Measurements from ENCODE around the gene ENPP1.

Gene ENPP1

DNA sequence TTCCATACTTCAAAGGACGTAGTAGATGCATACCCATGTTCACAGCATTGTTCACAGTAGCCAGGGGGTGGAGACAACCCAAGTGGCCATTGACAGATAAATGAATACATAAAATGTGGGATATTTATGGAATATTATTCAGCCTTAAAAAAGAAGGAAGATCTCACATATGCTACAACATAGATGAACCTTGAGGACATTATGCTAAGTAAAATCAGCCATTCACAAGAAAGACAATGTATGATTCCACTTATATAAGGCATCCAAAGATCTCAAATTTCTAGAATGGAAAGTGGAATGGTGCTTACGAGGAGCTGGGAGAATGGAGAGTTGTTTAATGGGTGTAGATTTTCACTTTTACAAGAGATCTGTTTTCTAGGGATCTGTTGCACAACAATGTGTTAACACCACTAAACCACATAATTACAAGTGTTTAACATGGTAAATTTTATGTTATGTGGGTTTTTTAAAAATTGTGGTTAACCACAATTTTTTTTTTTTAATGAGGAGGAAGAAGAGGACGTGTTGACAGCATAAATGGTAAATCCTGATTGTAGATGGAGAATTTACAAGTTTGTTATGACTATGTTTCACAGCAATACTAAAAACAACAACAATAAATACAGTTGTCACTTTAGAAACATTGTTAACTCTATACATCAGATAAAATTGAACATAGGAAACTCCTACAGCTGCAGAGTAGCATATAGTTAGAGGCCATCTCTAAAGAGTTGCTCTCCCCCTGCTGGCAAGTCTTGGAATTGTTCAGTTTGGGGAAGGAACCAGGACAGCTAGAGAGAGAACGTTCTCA is 101.8 kb downstream of the ENPP1 start:
- no peak overlapping the region for H3K4me3 ChIP-seq (ENCODE audit: low read depth in 1 of 2, low read length in 1 of 2)
- no peaks in the 10 kb centered on the region for H3K4me1 ChIP-seq (ENCODE audit: control insufficient read depth in 1 of 2, insufficient read depth in 1 of 2, low read depth in 1 of 2, low read length in 1 of 2)
- H3K9me3 ChIP-seq = no peaks in the 10 kb centered on the region
- peaks cover 32% of the 10 kb centered on the region for H3K27me3 ChIP-seq
- no peak overlapping the region for H3K27ac ChIP-seq
- TF ChIP-seq, protein P1, sequence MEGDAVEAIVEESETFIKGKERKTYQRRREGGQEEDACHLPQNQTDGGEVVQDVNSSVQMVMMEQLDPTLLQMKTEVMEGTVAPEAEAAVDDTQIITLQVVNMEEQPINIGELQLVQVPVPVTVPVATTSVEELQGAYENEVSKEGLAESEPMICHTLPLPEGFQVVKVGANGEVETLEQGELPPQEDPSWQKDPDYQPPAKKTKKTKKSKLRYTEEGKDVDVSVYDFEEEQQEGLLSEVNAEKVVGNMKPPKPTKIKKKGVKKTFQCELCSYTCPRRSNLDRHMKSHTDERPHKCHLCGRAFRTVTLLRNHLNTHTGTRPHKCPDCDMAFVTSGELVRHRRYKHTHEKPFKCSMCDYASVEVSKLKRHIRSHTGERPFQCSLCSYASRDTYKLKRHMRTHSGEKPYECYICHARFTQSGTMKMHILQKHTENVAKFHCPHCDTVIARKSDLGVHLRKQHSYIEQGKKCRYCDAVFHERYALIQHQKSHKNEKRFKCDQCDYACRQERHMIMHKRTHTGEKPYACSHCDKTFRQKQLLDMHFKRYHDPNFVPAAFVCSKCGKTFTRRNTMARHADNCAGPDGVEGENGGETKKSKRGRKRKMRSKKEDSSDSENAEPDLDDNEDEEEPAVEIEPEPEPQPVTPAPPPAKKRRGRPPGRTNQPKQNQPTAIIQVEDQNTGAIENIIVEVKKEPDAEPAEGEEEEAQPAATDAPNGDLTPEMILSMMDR (IDR thresholded peaks at IDR 0.05) = peak; percentile 23
- H3K36me3 ChIP-seq = no peaks in the 10 kb centered on the region

DNA sequence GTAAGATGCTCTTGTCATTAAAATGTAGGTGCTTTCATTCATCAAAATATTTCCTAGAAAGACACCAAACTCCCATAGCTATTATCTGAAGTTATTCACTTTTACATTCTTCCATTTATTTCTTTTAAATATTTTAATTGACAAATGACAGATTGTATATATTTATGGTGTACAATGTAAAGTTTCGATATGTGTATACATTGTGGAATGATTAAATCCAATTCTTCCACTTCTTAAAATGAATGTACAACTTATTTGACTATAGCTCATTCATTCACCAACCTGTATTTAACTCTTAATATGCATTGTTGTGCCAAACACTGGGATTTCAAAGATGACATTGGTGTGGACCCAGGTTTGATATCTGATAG is 102.4 kb downstream of the ENPP1 start:
- Histone ChIP-seq H3K27me3 (peaks cover 32% of the 10 kb centered on the region), H3K4me3 (ENCODE audit: low read depth in 1 of 2, low read length in 1 of 2) (no peak overlapping the region), H3K4me1 (ENCODE audit: control insufficient read depth in 1 of 2, insufficient read depth in 1 of 2, low read depth in 1 of 2, low read length in 1 of 2) (no peaks in the 10 kb centered on the region), H3K9me3 (no peaks in the 10 kb centered on the region), H3K36me3 (no peaks in the 10 kb centered on the region), H3K27ac (no peak overlapping the region)
- TF ChIP-seq, protein P1 (IDR thresholded peaks at IDR 0.05) = no peak

DNA sequence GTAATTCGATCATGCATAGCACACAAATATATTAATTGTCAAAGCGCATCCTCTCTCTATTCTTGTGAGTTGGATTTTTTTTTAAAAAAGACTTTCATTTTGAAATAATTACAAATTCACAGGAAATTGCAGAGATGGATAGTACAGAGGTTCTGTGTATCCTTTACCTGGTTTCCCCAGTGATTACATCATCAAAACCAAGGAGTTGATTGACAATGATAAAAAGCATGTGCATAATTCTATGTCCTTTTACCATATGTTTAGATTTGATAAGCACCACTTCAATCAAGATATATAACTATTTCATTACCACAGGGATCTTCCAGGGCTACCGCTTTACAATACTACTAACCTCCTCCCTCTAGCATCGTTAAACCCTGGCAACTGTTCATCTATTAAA is 103.1 kb downstream of the ENPP1 start:
- H3K36me3 ChIP-seq = no peaks in the 10 kb centered on the region
- H3K27ac ChIP-seq = no peak overlapping the region
- no peaks in the 10 kb centered on the region for H3K4me1 ChIP-seq (ENCODE audit: control insufficient read depth in 1 of 2, insufficient read depth in 1 of 2, low read depth in 1 of 2, low read length in 1 of 2)
- H3K27me3 ChIP-seq = peaks cover 38% of the 10 kb centered on the region
- TF ChIP-seq, protein P1 (IDR thresholded peaks at IDR 0.05) = no peak
- H3K4me3 ChIP-seq (ENCODE audit: low read depth in 1 of 2, low read length in 1 of 2) = no peak overlapping the region
- no peaks in the 10 kb centered on the region for H3K9me3 ChIP-seq

DNA sequence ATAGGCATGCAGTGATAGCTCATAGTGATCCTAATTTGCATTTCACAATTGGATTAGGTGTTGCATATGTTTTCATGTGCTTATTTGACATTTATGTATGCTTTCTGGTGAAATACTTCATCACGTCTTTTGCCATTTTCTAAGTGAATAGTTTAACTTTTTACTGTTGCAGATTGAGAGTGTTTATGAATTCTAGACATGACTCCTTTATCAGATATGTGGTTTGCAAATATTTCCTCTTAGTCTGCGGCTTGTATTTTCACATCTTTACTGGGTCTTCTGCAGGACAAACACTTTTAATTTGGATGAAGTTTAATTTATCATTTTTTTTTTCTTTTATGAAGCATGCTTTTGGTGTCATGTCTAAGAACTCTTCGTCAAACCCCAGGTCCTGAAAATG is 104.1 kb downstream of the ENPP1 start:
- Histone ChIP-seq H3K4me3 (ENCODE audit: low read depth in 1 of 2, low read length in 1 of 2) (no peak overlapping the region), H3K9me3 (no peaks in the 10 kb centered on the region), H3K4me1 (ENCODE audit: control insufficient read depth in 1 of 2, insufficient read depth in 1 of 2, low read depth in 1 of 2, low read length in 1 of 2) (no peaks in the 10 kb centered on the region), H3K27ac (no peak overlapping the region), H3K36me3 (no peaks in the 10 kb centered on the region), H3K27me3 (peaks cover 48% of the 10 kb centered on the region)
- TF ChIP-seq, protein P1 (IDR thresholded peaks at IDR 0.05) = no peak

DNA sequence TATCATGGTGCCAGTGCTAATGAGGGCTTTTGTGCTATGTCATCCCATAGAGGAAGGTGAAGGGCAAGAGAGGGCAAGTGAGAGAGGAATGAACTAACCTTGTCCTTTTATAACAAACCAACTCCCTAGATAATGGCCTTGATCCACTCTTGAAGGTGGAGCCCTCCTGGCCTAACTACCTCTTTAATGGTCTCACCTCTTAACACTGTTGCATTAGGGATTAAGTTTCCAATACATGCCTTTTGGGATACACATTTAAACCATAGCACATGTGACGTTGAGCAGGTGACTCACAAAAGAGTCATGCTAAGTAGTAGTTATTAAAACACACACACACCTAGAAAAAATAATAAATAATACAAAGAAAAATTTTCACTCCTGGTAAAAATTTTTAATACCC is 106.4 kb downstream of the ENPP1 start:
- Histone ChIP-seq H3K27me3 (peaks cover 55% of the 10 kb centered on the region), H3K4me1 (ENCODE audit: control insufficient read depth in 1 of 2, insufficient read depth in 1 of 2, low read depth in 1 of 2, low read length in 1 of 2) (no peaks in the 10 kb centered on the region), H3K9me3 (no peaks in the 10 kb centered on the region), H3K36me3 (no peaks in the 10 kb centered on the region), H3K4me3 (ENCODE audit: low read depth in 1 of 2, low read length in 1 of 2) (no peak overlapping the region), H3K27ac (no peak overlapping the region)
- TF ChIP-seq, protein P1 (IDR thresholded peaks at IDR 0.05) = no peak
